ENCODE results near the gene L1TD1. TPM values are rescaled to one million over a fixed set of nuclear protein-coding genes. Genes with fewer than 3 reads are reported as not detected.
"Not testable (repeated sequence)": the region's sequence is repeated elsewhere in the genome, so short reads cannot be mapped to it uniquely, and the experiment has no call there.

L1TD1 gene
- polyA plus RNA-seq, 2 of the 4 experiments (the other 2 are of a cell fraction) = not detected

DNA sequence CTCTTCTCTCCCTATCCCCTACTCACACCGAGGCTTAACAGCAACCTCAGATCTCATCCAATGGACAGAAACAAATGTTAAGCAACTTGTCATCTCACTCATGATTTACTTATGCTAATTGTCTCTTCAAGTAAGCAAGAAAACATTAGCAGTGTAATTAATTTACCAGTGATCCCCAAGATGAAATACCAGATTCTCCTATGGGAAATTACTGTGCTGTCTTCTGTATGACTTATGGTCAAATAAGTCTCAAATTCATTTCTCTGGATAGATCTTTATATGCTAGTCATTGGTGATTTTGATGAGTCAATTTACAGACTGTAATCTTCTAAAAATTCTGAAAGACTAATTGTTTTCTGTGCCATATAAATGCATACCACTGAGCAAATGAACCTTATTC, 32.9 kb upstream of the L1TD1 start:
- ATAC-seq = no peak
- H3K27ac ChIP-seq = no peak overlapping the region
- ChIA-PET CTCF (no interaction called here), POLR2A (no interaction called here)
- no peak for TF ChIP-seq NFE2L2 (conservative IDR thresholded peaks at IDR 0.05; ENCODE audit: low read length)
- TF ChIP-seq E2F6 (IDR thresholded peaks at IDR 0.05; ENCODE audit: borderline replicate concordance, low read depth) = no peak
- TF ChIP-seq MYC (IDR thresholded peaks at IDR 0.05; ENCODE audit: borderline replicate concordance, low read length) = no peak
- no peak for TF ChIP-seq JUN (IDR thresholded peaks at IDR 0.05)
- TF ChIP-seq SMC3 (IDR thresholded peaks at IDR 0.05) = no peak
- no peak for TF ChIP-seq RNF2 (IDR thresholded peaks at IDR 0.05; ENCODE audit: borderline replicate concordance, low read depth)
- no peak for TF ChIP-seq NR3C1 (IDR thresholded peaks at IDR 0.05)
- TF ChIP-seq PBX3 (IDR thresholded peaks at IDR 0.05) = no peak
- no peak for TF ChIP-seq CBX2 (IDR thresholded peaks at IDR 0.05; ENCODE audit: borderline replicate concordance, low read depth)
- TF ChIP-seq HEYL (CRISPR knock-in tag; IDR thresholded peaks at IDR 0.05) = no peak
- TF ChIP-seq ZSCAN20 (CRISPR knock-in tag; IDR thresholded peaks at IDR 0.05) = no peak
- TF ChIP-seq CBX8 (IDR thresholded peaks at IDR 0.05) = no peak
- no peak for TF ChIP-seq KDM1A (IDR thresholded peaks at IDR 0.05; ENCODE audit: low read depth)
- no peak for TF ChIP-seq BHLHE40 (IDR thresholded peaks at IDR 0.05; ENCODE audit: low read depth, low read length)
- no peak for TF ChIP-seq KDM5A (IDR thresholded peaks at IDR 0.05)
- no peak for TF ChIP-seq MAX (IDR thresholded peaks at IDR 0.05)
- no peak for TF ChIP-seq EHF (CRISPR knock-in tag; IDR thresholded peaks at IDR 0.05)
- no peaks in the 10 kb centered on the region for H3K9me3 ChIP-seq
- 85% methylated on average over 1 of the region's 1 CpG for WGBS (ENCODE audit: missing lambda C conversion rate)
- no peak for FAIRE-seq
- H3K4me2 ChIP-seq = no peak overlapping the region
- no peaks in the 10 kb centered on the region for H3K4me1 ChIP-seq
- H3K4me3 ChIP-seq = no peak overlapping the region
- DNase-seq (ENCODE audit: low read depth in 1 of 2, low spot score in 1 of 2) = no peak

- H3K4me2 ChIP-seq; CTCF ChIA-PET; H3K4me1 ChIP-seq; ATAC-seq; FAIRE-seq; DNase-seq (ENCODE audit: low read depth in 1 of 2, low spot score in 1 of 2); H3K4me3 ChIP-seq; H3K9me3 ChIP-seq; H3K27ac ChIP-seq; POLR2A ChIA-PET: not testable (repeated sequence)
- WGBS (ENCODE audit: missing lambda C conversion rate) = 69% methylated on average over 10 of the region's 10 CpGs
These were observed 24.3 kb upstream of the L1TD1 start for GRCh38 chr1:62170380-62170779.

DNA sequence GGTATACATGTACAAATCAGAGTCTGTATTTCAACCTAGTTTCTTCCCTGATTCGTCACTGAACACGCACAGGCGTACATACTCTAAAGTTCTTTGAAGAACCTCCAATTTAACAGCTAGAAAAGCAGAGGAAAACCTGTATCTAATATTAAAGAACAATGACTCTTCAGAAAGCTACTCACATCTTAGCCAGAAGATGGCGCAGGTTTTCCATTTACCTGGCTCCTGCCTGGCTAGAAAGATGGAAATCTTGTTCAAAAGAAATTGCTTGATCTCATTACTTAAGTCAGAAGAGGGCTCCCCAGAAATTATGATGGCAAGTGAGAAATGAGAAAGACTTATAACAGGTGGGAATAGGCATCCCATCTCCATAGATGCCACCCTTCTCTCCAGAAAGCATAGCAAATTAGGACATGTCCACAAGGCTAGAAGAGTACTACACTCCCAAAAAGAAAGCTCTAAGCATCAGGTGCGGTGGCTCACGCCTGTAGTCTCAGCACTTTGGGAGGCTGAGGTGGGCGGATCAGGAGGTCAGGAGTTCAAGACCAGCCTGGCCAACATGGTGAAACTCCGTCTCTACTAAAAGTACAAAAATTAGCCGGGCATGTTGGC, 19.0 kb upstream of the L1TD1 start:
- FAIRE-seq (no peak), ATAC-seq (peak; percentile 64 to 74; a peak in 5 of 6 replicates), DNase-seq (ENCODE audit: low read depth in 1 of 2, low spot score in 1 of 2) (peak in 1 of 2 experiments; percentile 41)
- 41% methylated on average over 9 of the region's 9 CpGs for WGBS (ENCODE audit: missing lambda C conversion rate)
- ChIA-PET POLR2A (interaction anchor here (1.3 kb wide), 1 partner anchor 261 kb away, joined by 4 read pairs; no protein-coding TSS in a partner anchor), CTCF (interaction anchor here (0.6 to 5.1 kb wide), 41 partner anchors 9 to 578 kb away, joined by 3 to 141 read pairs (median 4); no protein-coding TSS in a partner anchor)
- no peak overlapping the region for H3K4me2 ChIP-seq
- H3K4me3 ChIP-seq = no peak overlapping the region
- H3K27ac ChIP-seq = no peak overlapping the region
- no peaks in the 10 kb centered on the region for H3K9me3 ChIP-seq
- no peaks in the 10 kb centered on the region for H3K4me1 ChIP-seq
- TF ChIP-seq RAD21 (conservative IDR thresholded peaks at IDR 0.05 in 1 of 2, IDR thresholded peaks at IDR 0.05 in 1 of 2) (peak; percentile 88 to 90), FOXS1 (CRISPR knock-in tag; IDR thresholded peaks at IDR 0.05) (no peak), JUNB (IDR thresholded peaks at IDR 0.05) (no peak), SMC3 (IDR thresholded peaks at IDR 0.05) (peak; percentile 89)
- TF ChIP-seq, protein P1, sequence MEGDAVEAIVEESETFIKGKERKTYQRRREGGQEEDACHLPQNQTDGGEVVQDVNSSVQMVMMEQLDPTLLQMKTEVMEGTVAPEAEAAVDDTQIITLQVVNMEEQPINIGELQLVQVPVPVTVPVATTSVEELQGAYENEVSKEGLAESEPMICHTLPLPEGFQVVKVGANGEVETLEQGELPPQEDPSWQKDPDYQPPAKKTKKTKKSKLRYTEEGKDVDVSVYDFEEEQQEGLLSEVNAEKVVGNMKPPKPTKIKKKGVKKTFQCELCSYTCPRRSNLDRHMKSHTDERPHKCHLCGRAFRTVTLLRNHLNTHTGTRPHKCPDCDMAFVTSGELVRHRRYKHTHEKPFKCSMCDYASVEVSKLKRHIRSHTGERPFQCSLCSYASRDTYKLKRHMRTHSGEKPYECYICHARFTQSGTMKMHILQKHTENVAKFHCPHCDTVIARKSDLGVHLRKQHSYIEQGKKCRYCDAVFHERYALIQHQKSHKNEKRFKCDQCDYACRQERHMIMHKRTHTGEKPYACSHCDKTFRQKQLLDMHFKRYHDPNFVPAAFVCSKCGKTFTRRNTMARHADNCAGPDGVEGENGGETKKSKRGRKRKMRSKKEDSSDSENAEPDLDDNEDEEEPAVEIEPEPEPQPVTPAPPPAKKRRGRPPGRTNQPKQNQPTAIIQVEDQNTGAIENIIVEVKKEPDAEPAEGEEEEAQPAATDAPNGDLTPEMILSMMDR (IDR thresholded peaks at IDR 0.05) = peak; percentile 75

Data from A549 (cell line).